Measurements from ENCODE around the gene HOXC13.

- no peak for TF ChIP-seq CTCF (IDR thresholded peaks at IDR 0.05)
- no peak for TF ChIP-seq POLR2A (IDR thresholded peaks at IDR 0.05)
- no peak for TF ChIP-seq POLR2AphosphoS5 (IDR thresholded peaks at IDR 0.05)
- no peak for TF ChIP-seq EP300 (IDR thresholded peaks at IDR 0.05)
These were observed 39.4 kb upstream of the HOXC13 start for GRCh38 chr12:53899230-53899629.

Measured in gastroesophageal sphincter (tissue), 3 donors.